ENCODE measurements around the gene KCNIP3.
A peak's percentile ranks its signal among the peaks of the same experiment; 100 is the strongest.

Gene KCNIP3

DNA sequence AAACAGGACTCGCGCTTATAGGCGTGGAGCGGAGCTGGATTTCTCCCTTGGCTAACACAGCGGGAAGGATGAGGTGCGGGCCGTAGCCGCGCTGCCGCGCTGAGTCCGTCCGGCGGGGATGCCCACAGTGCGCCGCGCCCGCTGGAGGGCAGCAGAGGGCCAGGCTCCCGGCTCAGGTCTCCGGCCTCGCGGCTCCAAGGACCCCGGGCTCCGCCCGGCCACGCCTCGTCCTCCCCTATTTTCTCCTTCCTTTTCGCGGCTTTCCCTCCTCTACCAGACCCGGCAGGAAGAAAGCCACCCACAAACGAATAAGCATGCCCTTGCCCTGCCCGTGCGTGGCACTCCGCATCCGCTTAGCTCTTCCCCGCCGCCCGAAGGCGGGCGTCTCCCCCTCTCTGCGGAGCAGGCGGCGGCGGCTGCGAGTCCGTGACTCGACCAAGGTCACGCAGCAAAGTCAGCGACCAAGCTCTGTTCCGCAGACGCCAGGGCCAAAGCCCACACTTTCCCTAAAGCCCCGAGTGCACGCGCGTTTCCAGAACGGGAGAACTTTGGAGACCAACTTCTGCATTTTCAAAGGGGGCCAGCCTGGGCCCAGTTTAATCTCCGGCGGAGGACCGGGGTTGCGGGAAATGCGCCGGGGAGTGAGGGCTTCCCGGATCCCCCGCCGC lies 48.5 kb downstream of the KCNIP3 start:
- Histone ChIP-seq H3K4me1 (ENCODE audit: control insufficient read depth, insufficient read depth, low read length) (no peaks in the 10 kb centered on the region; the same call in 1 of the 2 replicates), H3K27ac (ENCODE audit: extremely low read depth, low read depth, low read length) (peak overlapping the region; percentile 67; the same call in 1 of the 2 replicates), H3K9me3 (ENCODE audit: control insufficient read depth, insufficient read depth, low read depth, low read length) (no peaks in the 10 kb centered on the region), H3K4me3 (ENCODE audit: low read depth, low read length) (peak overlapping the region; percentile 46), H3K36me3 (ENCODE audit: control insufficient read depth in 2 of 2, insufficient read depth in 1 of 2, low read length in 2 of 2) (no peaks in the 10 kb centered on the region)
- ChIA-PET CTCF (interaction anchor here (0.6 to 2.6 kb wide), 25 partner anchors 8 to 1244 kb away, joined by 3 to 34 read pairs (median 4); partner anchors contain the start of gene FAHD2A), POLR2A (interaction anchor here (0.9 to 1.1 kb wide), 3 partner anchors 12 to 69 kb away, joined by 3 to 7 read pairs (median 3); partner anchors contain the start of gene FAHD2A)
- TF ChIP-seq ZIC2 (tag by site-specific recombination; IDR thresholded peaks at IDR 0.05), result peak; percentile 84
- TF ChIP-seq MZF1 (tag by site-specific recombination; IDR thresholded peaks at IDR 0.05; ENCODE audit: borderline replicate concordance), result no peak
- no peak for TF ChIP-seq ZNF626 (tag by site-specific recombination; IDR thresholded peaks at IDR 0.05)
- no peak for TF ChIP-seq ZNF132 (tag by site-specific recombination; IDR thresholded peaks at IDR 0.05; ENCODE audit: borderline replicate concordance)
- no peak for TF ChIP-seq ZNF114 (tag by site-specific recombination; IDR thresholded peaks at IDR 0.05)
- TF ChIP-seq IKZF3 (tag by site-specific recombination; IDR thresholded peaks at IDR 0.05), result 0 out of 2 replicates have a peak, but pooled peaks have one; percentile 37
- no peak for TF ChIP-seq GLI4 (tag by site-specific recombination; IDR thresholded peaks at IDR 0.05)
- TF ChIP-seq ZNF677 (tag by site-specific recombination; IDR thresholded peaks at IDR 0.05), result no peak
- TF ChIP-seq, protein P1, sequence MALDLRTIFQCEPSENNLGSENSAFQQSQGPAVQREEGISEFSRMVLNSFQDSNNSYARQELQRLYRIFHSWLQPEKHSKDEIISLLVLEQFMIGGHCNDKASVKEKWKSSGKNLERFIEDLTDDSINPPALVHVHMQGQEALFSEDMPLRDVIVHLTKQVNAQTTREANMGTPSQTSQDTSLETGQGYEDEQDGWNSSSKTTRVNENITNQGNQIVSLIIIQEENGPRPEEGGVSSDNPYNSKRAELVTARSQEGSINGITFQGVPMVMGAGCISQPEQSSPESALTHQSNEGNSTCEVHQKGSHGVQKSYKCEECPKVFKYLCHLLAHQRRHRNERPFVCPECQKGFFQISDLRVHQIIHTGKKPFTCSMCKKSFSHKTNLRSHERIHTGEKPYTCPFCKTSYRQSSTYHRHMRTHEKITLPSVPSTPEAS (tag by site-specific recombination; IDR thresholded peaks at IDR 0.05), result no peak
- TF ChIP-seq HOXC10 (CRISPR knock-in tag; IDR thresholded peaks at IDR 0.05), result no peak
- no peak for TF ChIP-seq ZNF324 (tag by site-specific recombination; IDR thresholded peaks at IDR 0.05)
- TF ChIP-seq, protein P2, sequence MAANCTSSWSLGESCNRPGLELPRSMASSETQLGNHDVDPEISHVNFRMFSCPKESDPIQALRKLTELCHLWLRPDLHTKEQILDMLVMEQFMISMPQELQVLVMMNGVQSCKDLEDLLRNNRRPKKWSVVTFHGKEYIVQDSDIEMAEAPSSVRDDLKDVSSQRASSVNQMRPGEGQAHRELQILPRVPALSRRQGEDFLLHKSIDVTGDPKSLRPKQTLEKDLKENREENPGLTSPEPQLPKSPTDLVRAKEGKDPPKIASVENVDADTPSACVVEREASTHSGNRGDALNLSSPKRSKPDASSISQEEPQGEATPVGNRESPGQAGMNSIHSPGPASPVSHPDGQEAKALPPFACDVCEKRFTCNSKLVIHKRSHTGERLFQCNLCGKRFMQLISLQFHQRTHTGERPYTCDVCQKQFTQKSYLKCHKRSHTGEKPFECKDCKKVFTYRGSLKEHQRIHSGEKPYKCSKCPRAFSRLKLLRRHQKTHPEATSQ (tag by site-specific recombination; IDR thresholded peaks at IDR 0.05), result no peak
- TF ChIP-seq ZNF184 (tag by site-specific recombination; IDR thresholded peaks at IDR 0.05), result no peak
- TF ChIP-seq ZNF423 (tag by site-specific recombination; IDR thresholded peaks at IDR 0.05), result 0 out of 2 replicates have a peak, but pooled peaks have one; percentile 22
- no peak for TF ChIP-seq ZNF19 (tag by site-specific recombination; IDR thresholded peaks at IDR 0.05; ENCODE audit: low read depth)
- TF ChIP-seq ZNF274 (IDR thresholded peaks at IDR 0.05; ENCODE audit: low read length), result no peak
- no peak for TF ChIP-seq ZNF274 (tag by site-specific recombination; IDR thresholded peaks at IDR 0.05; ENCODE audit: borderline replicate concordance)
- TF ChIP-seq, protein P3, sequence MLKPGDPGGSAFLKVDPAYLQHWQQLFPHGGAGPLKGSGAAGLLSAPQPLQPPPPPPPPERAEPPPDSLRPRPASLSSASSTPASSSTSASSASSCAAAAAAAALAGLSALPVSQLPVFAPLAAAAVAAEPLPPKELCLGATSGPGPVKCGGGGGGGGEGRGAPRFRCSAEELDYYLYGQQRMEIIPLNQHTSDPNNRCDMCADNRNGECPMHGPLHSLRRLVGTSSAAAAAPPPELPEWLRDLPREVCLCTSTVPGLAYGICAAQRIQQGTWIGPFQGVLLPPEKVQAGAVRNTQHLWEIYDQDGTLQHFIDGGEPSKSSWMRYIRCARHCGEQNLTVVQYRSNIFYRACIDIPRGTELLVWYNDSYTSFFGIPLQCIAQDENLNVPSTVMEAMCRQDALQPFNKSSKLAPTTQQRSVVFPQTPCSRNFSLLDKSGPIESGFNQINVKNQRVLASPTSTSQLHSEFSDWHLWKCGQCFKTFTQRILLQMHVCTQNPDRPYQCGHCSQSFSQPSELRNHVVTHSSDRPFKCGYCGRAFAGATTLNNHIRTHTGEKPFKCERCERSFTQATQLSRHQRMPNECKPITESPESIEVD (tag by site-specific recombination; IDR thresholded peaks at IDR 0.05), result no peak
- no peak for TF ChIP-seq ZNF174 (tag by site-specific recombination; IDR thresholded peaks at IDR 0.05)
- TF ChIP-seq, protein P4, sequence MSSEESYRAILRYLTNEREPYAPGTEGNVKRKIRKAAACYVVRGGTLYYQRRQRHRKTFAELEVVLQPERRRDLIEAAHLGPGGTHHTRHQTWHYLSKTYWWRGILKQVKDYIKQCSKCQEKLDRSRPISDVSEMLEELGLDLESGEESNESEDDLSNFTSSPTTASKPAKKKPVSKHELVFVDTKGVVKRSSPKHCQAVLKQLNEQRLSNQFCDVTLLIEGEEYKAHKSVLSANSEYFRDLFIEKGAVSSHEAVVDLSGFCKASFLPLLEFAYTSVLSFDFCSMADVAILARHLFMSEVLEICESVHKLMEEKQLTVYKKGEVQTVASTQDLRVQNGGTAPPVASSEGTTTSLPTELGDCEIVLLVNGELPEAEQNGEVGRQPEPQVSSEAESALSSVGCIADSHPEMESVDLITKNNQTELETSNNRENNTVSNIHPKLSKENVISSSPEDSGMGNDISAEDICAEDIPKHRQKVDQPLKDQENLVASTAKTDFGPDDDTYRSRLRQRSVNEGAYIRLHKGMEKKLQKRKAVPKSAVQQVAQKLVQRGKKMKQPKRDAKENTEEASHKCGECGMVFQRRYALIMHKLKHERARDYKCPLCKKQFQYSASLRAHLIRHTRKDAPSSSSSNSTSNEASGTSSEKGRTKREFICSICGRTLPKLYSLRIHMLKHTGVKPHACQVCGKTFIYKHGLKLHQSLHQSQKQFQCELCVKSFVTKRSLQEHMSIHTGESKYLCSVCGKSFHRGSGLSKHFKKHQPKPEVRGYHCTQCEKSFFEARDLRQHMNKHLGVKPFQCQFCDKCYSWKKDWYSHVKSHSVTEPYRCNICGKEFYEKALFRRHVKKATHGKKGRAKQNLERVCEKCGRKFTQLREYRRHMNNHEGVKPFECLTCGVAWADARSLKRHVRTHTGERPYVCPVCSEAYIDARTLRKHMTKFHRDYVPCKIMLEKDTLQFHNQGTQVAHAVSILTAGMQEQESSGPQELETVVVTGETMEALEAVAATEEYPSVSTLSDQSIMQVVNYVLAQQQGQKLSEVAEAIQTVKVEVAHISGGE (tag by site-specific recombination; conservative IDR thresholded peaks at IDR 0.05; ENCODE audit: low read depth), result no peak
- TF ChIP-seq, protein P5, sequence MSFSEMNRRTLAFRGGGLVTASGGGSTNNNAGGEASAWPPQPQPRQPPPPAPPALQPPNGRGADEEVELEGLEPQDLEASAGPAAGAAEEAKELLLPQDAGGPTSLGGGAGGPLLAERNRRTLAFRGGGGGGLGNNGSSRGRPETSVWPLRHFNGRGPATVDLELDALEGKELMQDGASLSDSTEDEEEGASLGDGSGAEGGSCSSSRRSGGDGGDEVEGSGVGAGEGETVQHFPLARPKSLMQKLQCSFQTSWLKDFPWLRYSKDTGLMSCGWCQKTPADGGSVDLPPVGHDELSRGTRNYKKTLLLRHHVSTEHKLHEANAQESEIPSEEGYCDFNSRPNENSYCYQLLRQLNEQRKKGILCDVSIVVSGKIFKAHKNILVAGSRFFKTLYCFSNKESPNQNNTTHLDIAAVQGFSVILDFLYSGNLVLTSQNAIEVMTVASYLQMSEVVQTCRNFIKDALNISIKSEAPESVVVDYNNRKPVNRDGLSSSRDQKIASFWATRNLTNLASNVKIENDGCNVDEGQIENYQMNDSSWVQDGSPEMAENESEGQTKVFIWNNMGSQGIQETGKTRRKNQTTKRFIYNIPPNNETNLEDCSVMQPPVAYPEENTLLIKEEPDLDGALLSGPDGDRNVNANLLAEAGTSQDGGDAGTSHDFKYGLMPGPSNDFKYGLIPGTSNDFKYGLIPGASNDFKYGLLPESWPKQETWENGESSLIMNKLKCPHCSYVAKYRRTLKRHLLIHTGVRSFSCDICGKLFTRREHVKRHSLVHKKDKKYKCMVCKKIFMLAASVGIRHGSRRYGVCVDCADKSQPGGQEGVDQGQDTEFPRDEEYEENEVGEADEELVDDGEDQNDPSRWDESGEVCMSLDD (tag by site-specific recombination; IDR thresholded peaks at IDR 0.05), result no peak
- TF ChIP-seq KLF10 (tag by site-specific recombination; IDR thresholded peaks at IDR 0.05), result no peak
- no peak for TF ChIP-seq KLF16 (tag by site-specific recombination; IDR thresholded peaks at IDR 0.05)
- TF ChIP-seq, protein P6, sequence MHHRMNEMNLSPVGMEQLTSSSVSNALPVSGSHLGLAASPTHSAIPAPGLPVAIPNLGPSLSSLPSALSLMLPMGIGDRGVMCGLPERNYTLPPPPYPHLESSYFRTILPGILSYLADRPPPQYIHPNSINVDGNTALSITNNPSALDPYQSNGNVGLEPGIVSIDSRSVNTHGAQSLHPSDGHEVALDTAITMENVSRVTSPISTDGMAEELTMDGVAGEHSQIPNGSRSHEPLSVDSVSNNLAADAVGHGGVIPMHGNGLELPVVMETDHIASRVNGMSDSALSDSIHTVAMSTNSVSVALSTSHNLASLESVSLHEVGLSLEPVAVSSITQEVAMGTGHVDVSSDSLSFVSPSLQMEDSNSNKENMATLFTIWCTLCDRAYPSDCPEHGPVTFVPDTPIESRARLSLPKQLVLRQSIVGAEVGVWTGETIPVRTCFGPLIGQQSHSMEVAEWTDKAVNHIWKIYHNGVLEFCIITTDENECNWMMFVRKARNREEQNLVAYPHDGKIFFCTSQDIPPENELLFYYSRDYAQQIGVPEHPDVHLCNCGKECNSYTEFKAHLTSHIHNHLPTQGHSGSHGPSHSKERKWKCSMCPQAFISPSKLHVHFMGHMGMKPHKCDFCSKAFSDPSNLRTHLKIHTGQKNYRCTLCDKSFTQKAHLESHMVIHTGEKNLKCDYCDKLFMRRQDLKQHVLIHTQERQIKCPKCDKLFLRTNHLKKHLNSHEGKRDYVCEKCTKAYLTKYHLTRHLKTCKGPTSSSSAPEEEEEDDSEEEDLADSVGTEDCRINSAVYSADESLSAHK (tag by site-specific recombination; IDR thresholded peaks at IDR 0.05), result no peak
- TF ChIP-seq ZNF133 (tag by site-specific recombination; IDR thresholded peaks at IDR 0.05), result no peak
